Gastrocnemius medialis (tissue), 4 donors: Measurements from ENCODE around the gene LGALS4. TPM values are rescaled to one million over a fixed set of nuclear protein-coding genes. Genes with fewer than 3 reads are reported as not detected.

Experiments used
- ATAC-seq, 2 donors: fragments of 150-250 bp; one replicate each; pipeline ENCODE4 v1.9.1; 2016
- DNase-seq, 2 donors: peaks; one replicate each; pipeline ENCODE4 v3.0.0-alpha.2; 2019
- H3K27ac ChIP-seq, 4 donors: fragments of 200-600 bp; sonication (generic); 1 replicate in 1 of 4; 2 replicates in 3 of 4; pipeline ENCODE4 v1.5.1; 2016 to 2018; ENCODE audit warnings: mild to moderate bottlenecking in 2 of 4, moderate library complexity in 1 of 4
- H3K27me3 ChIP-seq, 3 donors: fragments of 200-600 bp; sonication (generic) in 2 of 3; 1 replicate in 1 of 3; 2 replicates in 2 of 3; pipeline versions ENCODE4 v1.5.1 to v1.6.0; 2016 to 2019; ENCODE audit warnings: mild to moderate bottlenecking in 1 of 3, moderate library complexity in 1 of 3
- H3K36me3 ChIP-seq, 2 donors: fragments of 200-600 bp; sonication (generic) in 1 of 2; one replicate each; pipeline ENCODE4 v1.5.1; 2017 to 2018
- H3K4me1 ChIP-seq, 2 donors: fragments of 200-600 bp; sonication (generic) in 1 of 2; one replicate each; pipeline ENCODE4 v1.5.1; 2016 to 2017; ENCODE audit warnings: mild to moderate bottlenecking in 2 of 2
- H3K4me3 ChIP-seq, 4 donors: fragments of 200-600 bp; sonication (generic) in 3 of 4; 1 replicate in 1 of 4; 2 replicates in 3 of 4; pipeline ENCODE4 v1.5.1; 2016 to 2019; ENCODE audit warnings: mild to moderate bottlenecking in 2 of 4
- H3K9me3 ChIP-seq, 3 donors: fragments of 200-600 bp; sonication (generic) in 2 of 3; 1 replicate in 1 of 3; 2 replicates in 2 of 3; pipeline ENCODE4 v1.5.1; 2016 to 2019
- POLR2A ChIP-seq, 2 donors: fragments of 450-650 bp; IDR thresholded peaks; one replicate each; pipeline ENCODE4 v1.6.1; 2017; ENCODE audit warnings: antibody characterized with exemption in 2 of 2, mild to moderate bottlenecking in 2 of 2, moderate library complexity in 2 of 2
- in situ Hi-C, 4 donors: fragments of 200-750 bp; cut with MboI; loops; one replicate each; pipeline versions ENCODE4 v1.15.0 to v1.8.0; 2017; ENCODE audit warnings: low sequenced_read_pairs in 4 of 4
- intact Hi-C: fragments of 100-400 bp; cut with DNase I; formaldehyde crosslinking; loops from one replicate; pipeline ENCODE4 v1.15.1; 2023; ENCODE audit warnings: low total_unique reads
- total RNA-seq, 4 donors: library from RNA; depleted of rRNA; stranded (reverse); fragments of >200 nt; gene quantifications; one replicate each; pipeline versions ENCODE4 v1.1.0 to v1.2.3, GENCODE V29; 2016
- TF ChIP-seq, protein P1 (sequence below), 5 experiments: fragments of 450-650 bp in 3 of 5; fragments of 200-600 bp in 2 of 5; sonication (generic) in 2 of 5; IDR thresholded peaks in 4 of 5; conservative IDR thresholded peaks in 1 of 5; 1 replicate in 4 of 5; 2 replicates in 1 of 5; pipeline ENCODE4 v1.5.1; 2016 to 2019; ENCODE audit warnings: antibody characterized with exemption in 5 of 5, mild to moderate bottlenecking in 3 of 5, moderate library complexity in 3 of 5

LGALS4 gene
- total RNA-seq, 4 donors from 2014 or later = 0.55 to 14.2 (median 1.2) TPM; not detected in 1

DNA sequence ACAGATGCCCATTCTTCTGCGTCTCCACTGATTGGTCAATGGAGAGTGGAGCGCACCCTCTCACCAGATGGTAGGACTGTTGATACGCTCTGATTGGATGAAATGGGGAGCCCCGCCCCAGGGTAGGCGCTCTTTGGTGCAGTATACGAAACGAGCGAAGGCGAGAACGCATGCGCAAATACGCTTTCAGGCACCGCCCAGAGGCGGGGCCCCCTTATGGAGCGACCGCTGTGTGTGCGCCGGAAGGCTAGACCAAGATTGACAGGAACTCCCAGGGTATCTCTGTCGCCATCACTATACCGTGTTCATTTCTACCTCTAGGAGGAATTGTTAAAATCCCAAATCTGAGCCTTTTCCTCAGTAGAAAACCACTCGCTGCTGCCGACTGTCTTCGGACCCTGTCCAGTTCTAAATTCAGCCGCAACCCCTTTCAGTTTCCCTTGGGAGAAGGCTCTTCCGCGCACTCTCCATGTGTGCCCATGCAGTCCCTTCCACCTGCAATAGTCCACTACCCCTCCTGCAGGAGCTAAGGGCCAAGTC is 37.8 kb upstream of the LGALS4 start:
- Histone ChIP-seq H3K9me3 (no peaks in the 10 kb centered on the region), H3K4me1 (peaks cover 39 to 46% of the 10 kb centered on the region in 2 donors), H3K4me3 (peak overlapping the region; percentile 57 to 95 (median 85)), H3K27me3 (no peaks in the 10 kb centered on the region), H3K36me3 (peaks cover 4 to 24% of the 10 kb centered on the region in 2 donors), H3K27ac (peak overlapping the region; percentile 96 to 100 (median 98))
- DNase-seq (peak in 1 of 2 donors; percentile 100), ATAC-seq (peak; percentile 8 to 79)
- TF ChIP-seq POLR2A (IDR thresholded peaks at IDR 0.05) = peak; percentile 95 to 97
- TF ChIP-seq, protein P1, sequence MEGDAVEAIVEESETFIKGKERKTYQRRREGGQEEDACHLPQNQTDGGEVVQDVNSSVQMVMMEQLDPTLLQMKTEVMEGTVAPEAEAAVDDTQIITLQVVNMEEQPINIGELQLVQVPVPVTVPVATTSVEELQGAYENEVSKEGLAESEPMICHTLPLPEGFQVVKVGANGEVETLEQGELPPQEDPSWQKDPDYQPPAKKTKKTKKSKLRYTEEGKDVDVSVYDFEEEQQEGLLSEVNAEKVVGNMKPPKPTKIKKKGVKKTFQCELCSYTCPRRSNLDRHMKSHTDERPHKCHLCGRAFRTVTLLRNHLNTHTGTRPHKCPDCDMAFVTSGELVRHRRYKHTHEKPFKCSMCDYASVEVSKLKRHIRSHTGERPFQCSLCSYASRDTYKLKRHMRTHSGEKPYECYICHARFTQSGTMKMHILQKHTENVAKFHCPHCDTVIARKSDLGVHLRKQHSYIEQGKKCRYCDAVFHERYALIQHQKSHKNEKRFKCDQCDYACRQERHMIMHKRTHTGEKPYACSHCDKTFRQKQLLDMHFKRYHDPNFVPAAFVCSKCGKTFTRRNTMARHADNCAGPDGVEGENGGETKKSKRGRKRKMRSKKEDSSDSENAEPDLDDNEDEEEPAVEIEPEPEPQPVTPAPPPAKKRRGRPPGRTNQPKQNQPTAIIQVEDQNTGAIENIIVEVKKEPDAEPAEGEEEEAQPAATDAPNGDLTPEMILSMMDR (IDR thresholded peaks at IDR 0.05 in 4 of 5, conservative IDR thresholded peaks at IDR 0.05 in 1 of 5) = peak; percentile 16 to 44 (median 40)
- in situ Hi-C loops = loop anchor here in 1 of 4 donors (5.0 kb wide), 1 partner anchor 47 kb away; the partner anchor contains the start of genes NFKBIB and SIRT2
- intact Hi-C loops = loop anchor here (5.0 kb wide), 1 partner anchor 562 kb away; the partner anchor contains the start of gene PLEKHG2

DNA sequence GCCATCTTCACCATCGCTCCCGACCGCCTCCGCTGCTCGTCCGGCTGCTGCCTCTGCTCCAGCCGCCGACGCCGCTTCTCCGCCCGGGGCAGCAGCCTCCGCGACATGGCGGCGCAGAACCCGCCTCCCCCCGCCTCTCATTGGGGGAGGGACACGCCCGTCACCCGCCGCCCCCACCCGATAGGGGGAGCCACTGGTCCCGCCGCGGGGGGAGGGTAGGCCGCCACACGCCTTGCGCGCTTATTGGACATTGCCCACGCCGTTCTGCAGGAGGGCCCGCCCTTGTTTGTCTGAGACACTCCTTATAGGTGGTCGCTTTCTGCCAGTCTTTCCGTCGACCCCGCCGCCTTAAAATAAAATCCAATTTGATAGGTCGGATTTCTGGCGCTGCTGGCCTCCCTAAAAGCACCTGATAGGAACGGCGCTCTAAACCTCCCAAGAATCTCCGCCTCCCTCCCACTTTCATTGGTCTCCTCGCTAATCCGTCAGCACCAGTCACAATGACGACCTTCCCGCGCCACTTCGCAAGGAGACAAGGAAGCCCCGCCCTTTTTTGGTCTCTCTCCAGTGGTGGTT is 37.2 kb upstream of the LGALS4 start, which contains the start of gene HNRNPL:
TSS of gene HNRNPL (minus strand) at position 127 of the 576 bp plus-strand sequence. CDS start at position 107, 20 bp downstream.
- TF ChIP-seq POLR2A (IDR thresholded peaks at IDR 0.05) = peak; percentile 98
- TF ChIP-seq, protein P1 (IDR thresholded peaks at IDR 0.05 in 4 of 5, conservative IDR thresholded peaks at IDR 0.05 in 1 of 5) = peak in 4 of 5 experiments; percentile 47 to 69 (median 55)
- in situ Hi-C loops (loop anchor here in 2 of 4 donors (5.0 to 25.0 kb wide), 5 partner anchors 45 to 463 kb away; partner anchors contain the start of genes NFKBIB (in 2 of the 2), SIRT2 (in 2 of the 2), ACTN4 (in 1 of the 2) and GGN (in 1 of the 2)), intact Hi-C loops (loop anchor here (1.0 to 5.0 kb wide), 3 partner anchors 19 to 562 kb away; partner anchors contain the start of genes ECH1, NFKBIB, PLEKHG2 and SIRT2)
- DNase-seq (peak in 1 of 2 donors; percentile 100), ATAC-seq (peak in 1 of 2 donors; percentile 80)
- no peaks in the 10 kb centered on the region for H3K9me3 ChIP-seq
- H3K27ac ChIP-seq = peak within 1 kb of the TSS; percentile 98 to 100 (median 100)
- peaks cover 4 to 29% of the 10 kb centered on the region in 2 donors for H3K36me3 ChIP-seq
- H3K4me1 ChIP-seq = peaks cover 45 to 52% of the 10 kb centered on the region in 2 donors
- H3K27me3 ChIP-seq = no peaks in the 10 kb centered on the region
- peak within 1 kb of the TSS; percentile 63 to 99 (median 92) for H3K4me3 ChIP-seq

DNA sequence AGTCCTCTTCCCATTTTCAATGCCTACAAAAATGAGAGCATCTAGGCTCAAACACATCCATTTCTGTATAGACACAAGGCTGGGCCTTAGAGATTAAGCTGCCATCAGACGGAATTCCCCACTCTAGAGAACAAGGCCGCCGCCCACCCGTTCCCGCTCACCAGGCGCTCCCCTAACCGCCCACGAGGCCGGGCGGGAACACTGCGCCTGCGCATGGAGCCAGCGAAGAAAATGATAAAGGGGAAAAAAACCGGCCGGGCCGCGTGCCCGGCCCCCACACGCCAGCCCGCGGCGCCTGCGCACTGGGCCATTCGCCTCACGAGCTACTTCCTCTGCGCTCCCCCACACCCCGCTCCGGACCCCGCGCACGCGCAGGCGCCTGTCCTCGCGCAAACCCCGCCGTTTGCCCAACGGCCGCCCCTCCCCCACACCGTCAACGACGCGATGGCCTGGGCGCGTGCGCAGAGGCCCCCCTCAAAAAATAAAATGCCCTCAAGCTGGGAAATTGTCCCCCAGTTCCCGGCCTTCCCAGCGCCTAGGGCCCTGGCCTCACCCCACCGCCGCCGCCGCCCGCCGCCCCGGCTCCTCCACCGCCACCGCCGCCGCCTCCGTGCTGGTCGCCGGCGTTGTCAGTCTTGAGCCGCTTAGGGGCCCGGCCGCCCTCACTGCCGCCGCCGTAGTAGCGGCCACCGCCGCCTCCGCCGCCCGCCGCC is 36.6 kb upstream of the LGALS4 start:
- in situ Hi-C loops = loop anchor here in 2 of 4 donors (10.0 to 25.0 kb wide), 4 partner anchors 45 to 462 kb away; partner anchors contain the start of genes ACTN4 (in 1 of the 2), GGN (in 1 of the 2), NFKBIB (in 1 of the 2) and SIRT2 (in 1 of the 2)
- DNase-seq = peak; percentile 92 to 96
- Histone ChIP-seq H3K36me3 (peaks cover 8 to 36% of the 10 kb centered on the region in 2 donors), H3K27me3 (no peaks in the 10 kb centered on the region), H3K27ac (peak overlapping the region; percentile 97 to 100 (median 99)), H3K9me3 (no peaks in the 10 kb centered on the region), H3K4me3 (peak overlapping the region; percentile 63 to 99 (median 81)), H3K4me1 (peaks cover 51 to 58% of the 10 kb centered on the region in 2 donors)
- peak; percentile 30 to 37 for ATAC-seq
- no peak for TF ChIP-seq POLR2A (IDR thresholded peaks at IDR 0.05)
- TF ChIP-seq, protein P1 (IDR thresholded peaks at IDR 0.05 in 4 of 5, conservative IDR thresholded peaks at IDR 0.05 in 1 of 5) = no peak
- intact Hi-C loops = loop anchor here (1.0 kb wide), 2 partner anchors 18 to 50 kb away; partner anchors contain the start of genes ECH1, NFKBIB and SIRT2
